ENCODE measurements around the gene GDPD3.
A peak's percentile ranks its signal among the peaks of the same experiment; 100 is the strongest.

The GDPD3 gene

DNA sequence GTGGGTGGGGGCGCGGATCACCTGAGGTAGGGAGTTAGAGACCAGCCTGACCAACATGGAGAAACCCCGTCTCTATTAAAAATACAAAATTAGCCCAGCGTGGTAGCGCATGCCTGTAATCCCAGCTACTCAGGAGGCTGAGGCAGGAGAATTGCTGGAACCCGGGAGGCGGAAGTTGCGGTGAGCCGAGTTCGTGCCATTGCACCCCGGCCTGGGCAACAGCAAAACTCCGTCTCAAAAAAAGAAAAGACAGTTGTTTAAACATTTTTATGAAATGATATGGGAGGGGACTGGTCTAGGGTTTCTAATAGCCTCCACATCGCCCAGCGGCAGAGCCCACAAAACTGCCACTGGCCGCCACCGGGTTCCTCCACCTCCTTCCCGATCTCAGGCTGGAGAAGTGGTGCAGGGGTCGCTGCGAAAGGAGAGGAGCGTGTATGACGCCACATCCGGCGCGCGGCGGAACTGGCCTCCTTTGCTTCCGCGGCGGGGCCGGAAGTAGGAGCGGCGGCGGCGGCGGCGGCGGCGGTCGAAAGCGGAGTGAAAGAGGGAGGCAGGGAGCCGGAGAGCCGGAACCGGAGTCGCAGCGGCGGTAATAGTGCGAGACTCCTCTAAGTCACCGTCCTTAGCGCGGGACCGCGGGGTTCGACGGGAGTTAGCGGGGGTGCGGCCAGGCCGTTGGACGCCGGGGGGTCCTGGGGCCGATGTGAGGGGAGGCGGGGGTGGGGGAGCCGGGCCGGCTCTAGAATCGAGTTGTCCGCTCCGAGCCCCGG, 37.6 kb downstream of the GDPD3 start, which contains the start of gene PPP4C:
Gene PPP4C (plus strand): TSS at position 492 of the 773 bp plus-strand sequence. CDS start 384 bp downstream, outside the sequence.
- peak; percentile 82 to 83 for DNase-seq

DNA sequence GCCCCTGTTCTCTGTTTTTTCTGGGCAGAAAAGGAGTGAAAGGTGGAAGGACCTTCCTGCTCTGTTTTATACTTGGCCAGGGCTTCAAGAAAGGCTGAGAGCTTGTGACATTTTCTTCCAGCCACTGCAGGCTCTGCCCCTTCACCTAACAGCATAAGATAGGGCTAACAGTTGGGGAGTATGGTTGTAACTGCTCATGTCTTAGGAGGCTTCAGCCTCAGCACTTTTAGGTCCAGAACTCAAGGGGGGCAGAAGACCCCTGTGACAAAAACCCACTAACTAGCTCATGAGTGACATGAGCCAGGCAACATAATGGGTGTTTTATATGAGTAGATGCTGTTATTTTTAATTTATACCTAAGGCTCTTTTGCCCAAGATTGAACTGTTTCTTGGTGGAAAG, 42.8 kb downstream of the GDPD3 start:
- DNase-seq = no peak

DNA sequence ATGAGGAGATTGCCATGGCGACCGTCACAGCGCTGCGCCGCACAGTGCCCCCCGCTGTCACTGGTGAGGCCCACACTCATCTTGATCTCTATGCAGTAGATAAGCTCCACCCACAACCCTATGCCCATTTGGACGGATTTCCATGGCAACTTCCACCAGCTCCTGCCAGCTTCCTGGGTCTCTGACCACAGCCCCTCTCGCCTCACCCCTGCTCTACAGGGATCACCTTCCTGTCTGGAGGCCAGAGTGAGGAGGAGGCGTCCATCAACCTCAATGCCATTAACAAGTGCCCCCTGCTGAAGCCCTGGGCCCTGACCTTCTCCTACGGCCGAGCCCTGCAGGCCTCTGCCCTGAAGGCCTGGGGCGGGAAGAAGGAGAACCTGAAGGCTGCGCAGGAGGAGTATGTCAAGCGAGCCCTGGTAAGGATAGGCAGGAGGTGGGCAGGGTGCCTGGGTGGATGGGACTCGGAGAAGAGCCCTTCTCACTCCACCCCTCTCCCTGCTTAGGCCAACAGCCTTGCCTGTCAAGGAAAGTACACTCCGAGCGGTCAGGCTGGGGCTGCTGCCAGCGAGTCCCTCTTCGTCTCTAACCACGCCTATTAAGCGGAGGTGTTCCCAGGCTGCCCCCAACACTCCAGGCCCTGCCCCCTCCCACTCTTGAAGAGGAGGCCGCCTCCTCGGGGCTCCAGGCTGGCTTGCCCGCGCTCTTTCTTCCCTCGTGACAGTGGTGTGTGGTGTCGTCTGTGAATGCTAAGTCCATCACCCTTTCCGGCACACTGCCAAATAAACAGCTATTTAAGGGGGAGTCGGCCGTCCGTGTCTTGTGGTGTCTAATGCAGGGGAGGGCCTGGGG, 43.5 kb downstream of the GDPD3 start:
- no peak for DNase-seq

DNA sequence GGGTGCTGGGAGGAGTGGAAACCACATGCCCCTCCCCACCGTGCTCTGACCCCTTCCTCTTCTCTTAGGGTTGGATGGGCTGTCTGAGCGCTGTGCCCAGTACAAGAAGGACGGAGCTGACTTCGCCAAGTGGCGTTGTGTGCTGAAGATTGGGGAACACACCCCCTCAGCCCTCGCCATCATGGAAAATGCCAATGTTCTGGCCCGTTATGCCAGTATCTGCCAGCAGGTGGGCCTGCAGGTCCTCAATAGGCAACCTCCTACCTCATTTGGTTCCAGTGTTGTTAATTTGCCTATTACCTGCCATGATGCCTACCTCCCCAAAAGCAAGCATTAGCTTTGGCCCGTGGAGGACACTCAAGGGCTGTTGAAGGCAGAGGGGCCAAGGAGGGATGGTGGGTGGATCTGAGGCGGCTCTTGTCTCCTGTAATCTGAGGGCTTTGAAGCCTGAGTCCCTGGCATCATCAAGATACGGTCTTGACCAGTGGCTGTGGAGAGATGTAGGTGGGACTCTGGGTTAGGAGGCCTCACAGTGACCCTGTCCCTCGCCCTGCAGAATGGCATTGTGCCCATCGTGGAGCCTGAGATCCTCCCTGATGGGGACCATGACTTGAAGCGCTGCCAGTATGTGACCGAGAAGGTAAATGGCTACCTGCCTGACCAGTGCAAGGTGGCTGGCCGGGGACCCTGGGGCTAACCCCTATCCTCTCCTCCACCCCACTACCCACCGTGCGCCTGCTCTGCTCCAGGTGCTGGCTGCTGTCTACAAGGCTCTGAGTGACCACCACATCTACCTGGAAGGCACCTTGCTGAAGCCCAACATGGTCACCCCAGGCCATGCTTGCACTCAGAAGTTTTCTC, 44.4 kb downstream of the GDPD3 start:
- peak; percentile 65 to 66 for DNase-seq

DNA sequence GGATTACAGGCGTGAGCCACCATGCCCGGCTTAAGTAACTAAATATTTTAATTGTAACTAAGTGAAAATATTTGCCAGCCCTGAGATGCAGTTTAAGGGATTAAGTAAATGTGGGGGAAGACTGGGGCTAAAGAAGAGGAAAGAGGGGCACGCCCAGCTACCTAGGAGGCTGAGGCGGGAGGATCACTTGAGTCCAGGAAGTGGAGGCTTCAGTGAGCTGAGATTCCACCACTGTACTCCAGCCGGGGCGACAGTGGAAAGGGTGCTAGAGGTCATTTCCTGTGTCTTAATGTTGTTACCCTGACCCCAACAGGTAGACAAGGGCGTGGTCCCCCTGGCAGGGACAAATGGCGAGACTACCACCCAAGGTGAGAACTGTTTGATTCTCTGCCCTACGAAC, 45.0 kb downstream of the GDPD3 start:
- no peak for DNase-seq

DNA sequence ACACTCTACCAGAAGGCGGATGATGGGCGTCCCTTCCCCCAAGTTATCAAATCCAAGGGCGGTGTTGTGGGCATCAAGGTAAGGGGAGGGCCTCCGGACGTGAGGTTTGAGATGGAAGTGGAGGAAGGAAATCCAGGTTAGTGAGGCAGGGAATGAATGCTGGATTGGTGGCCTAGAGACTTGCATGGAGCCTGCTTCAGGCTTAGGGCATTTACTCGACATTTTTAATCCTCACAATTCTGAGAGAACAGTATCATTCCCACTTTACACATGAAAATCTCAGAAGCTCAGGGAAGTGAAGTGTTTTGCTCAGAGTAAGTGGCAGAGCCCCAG, 45.8 kb downstream of the GDPD3 start:
- no peak for DNase-seq

DNA sequence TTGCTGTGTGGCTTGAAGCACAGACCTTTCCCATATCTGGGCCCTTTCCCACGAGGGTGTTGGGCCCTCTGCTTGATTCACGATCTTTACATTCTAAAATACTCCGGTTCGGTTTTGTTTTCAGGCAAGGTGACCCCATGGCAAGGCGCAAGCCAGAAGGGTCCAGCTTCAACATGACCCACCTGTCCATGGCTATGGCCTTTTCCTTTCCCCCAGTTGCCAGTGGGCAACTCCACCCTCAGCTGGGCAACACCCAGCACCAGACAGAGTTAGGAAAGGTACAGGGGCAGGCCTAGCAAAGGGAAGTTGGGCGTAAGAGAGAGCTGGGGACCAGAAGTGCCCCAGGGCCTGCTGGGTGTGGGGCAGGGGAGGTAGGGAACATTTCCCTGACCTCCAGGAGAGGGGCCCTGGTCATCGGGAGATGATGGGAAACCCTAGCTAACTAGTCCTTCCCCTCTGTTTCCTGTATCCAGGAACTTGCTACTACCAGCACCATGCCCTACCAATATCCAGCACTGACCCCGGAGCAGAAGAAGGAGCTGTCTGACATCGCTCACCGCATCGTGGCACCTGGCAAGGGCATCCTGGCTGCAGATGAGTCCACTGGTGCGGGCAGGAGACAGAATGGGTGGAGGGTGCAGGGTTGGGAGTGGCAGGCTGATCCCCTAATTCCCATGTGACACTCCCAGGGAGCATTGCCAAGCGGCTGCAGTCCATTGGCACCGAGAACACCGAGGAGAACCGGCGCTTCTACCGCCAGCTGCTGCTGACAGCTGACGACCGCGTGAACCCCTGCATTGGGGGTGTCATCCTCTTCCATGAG, 46.4 kb downstream of the GDPD3 start:
- DNase-seq = no peak

DNA sequence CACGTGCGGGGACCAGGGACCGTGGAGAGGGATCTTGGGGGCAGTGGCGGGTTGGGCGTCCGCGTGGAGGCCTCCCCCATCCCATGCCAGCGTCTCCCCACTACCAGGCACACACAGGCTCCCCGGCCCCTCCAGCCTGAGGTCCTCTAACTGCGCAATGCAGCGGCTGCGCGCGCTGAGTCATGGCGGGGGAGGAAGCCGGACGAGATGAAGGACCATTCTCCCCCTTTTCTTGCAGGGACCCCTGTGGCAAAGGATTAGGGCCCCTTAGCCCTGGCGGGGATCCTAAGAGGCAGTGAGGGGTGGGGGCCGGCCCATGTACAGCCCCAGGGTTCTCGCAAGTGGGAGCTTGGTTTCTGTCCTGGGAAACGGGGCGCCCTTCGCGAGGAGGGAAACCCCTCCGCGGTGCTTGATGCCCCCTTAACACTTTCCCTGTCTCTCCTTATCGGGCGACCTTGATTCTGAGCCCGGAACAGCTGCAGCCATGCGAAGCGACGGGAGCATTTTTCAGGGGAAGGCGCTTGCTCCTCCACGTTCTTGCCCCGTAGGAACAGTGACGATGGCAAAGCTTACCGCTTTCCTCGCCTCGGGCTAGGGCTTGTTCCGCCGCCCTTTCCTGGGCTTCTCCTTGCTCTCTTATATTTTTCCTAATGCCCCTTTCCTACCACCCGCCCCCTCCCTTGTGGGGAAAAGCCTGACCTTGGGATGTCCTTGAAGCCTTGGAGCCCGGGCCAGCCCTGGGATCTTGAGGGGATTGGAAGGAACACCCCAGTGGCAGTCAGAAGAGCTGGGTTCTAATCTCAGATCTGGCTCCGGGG, 47.2 kb downstream of the GDPD3 start:
- peak in 1 of 2 experiments; percentile 34 for DNase-seq

DNA sequence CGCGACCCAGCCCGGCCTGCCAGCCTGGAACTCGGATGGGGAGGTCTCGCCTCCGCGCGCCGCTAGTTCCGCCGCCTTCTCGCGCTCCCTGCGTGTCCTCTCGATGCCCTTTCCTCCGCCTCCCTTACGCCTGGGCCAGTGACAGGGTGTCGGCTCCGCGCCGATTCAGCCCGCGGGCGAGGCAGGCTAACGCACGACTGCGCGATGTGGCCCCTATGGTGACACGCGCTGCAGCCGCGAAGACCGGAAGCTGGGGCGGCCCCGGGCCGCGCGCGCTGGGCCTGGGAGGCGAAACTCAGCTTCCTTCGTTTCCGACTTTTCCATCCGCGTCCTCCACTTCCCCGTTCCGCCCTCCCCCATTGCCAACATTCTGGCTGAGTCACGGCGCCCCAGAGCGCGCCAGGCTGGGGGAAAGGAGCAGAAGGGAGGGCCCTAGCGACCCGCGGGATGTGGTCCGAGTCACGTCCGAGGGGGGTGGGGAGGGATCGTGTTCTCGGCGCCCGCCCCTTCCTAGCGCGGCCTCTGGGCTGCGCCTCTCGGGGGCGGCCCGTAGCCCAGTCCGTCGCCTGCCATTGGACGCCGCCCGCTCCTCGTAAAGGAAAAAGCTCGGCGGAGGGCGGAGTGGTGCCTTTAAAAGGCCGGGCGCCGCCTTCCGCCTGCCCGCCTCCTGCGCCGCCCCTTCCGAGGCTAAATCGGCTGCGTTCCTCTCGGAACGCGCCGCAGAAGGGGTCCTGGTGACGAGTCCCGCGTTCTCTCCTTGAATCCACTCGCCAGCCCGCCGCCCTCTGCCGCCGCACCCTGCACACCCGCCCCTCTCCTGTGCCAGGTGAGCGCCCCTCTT, 48.0 kb downstream of the GDPD3 start, which contains the start of gene ALDOA:
Gene ALDOA (plus strand): TSS at position 659 of the 841 bp plus-strand sequence. CDS start 1,138 bp downstream, outside the sequence.
- peak; percentile 92 to 94 for DNase-seq

DNA sequence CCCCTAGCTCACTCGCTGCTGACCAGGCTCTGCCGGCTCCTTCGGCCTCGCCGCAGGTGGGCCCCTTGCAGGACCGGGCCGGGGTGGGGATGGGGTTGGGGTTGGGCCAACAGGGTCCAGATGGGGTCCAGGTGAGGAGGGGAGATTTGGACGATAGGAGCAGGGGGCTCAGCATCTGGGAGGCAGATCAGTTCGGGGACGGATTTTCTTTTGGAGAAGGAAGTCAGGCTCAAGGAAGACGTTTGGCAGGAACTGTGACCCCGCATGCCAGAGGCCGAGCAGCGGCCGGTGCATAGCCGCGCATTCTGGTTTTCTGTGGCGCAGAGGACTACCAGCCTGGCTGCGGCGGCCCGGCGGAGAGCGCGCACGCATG, 48.6 kb downstream of the GDPD3 start:
- DNase-seq = no peak

DNA sequence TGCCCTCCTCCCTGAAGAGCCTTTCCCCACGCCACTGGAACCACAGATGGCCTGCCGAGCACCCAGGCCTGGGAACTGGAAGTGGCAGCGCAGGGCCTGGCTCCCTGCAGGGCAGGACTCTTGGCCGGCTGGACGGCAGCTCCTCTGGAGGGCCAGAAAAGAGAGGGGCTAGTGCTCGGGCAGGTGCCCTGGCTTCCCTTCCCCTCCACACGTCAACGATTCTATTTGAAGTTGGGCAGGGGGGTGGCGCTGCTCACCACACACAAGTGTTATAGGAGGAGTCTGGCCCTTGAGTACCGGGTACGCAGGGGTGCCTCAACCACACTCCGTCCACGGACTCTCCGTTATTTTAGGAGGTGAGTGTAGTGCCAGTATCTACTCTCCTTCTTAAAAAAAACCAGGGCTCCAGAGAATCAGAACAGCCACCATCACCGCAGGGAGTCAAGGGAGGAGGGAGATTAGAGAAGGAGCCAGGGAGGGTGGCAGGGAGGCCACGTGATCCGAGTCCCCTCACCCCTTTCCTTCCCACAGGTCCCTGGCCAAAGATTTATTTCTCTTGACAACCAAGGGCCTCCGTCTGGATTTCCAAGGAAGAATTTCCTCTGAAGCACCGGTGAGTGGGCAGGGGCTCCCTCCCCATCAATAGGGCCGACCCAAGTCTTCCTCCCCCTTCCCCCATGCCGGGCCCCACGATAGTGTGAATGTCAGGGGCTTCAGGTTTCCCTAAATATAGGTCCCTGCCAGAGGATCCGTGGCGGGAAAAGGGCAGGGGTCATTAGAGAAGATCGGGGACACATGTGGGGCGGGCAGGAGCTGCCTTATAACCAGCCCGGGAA, 49.2 kb downstream of the GDPD3 start:
- DNase-seq = peak; percentile 61 to 69

DNA sequence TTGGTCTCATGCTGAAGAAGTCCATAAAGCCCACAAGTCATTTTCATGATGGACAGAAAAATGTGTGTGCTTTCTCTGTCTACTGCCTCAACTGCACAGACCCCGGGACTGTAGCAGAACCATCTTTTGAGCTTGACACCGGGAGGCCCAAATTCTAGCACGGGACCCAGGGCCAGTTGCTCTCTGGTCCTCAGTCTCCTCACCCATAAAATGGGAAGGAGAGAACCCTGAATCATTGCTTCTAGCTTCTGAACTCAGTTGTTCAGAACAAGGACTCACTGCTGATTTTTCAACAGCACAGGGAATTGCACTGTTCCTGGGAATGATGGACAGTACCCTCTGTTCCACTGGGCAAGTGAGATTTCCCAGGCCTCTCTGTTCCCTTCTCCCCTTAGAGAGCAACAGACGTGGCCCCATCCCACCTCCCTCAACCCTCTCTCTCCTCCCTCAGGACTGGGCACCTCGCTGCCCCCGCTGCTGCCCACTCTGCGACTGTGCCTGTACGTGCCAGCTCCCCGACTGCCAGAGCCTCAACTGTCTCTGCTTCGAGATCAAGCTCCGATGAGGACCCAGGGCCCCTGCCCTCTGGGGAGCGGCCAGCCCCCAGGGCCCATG, 50.0 kb downstream of the GDPD3 start:
- no peak for DNase-seq

DNA sequence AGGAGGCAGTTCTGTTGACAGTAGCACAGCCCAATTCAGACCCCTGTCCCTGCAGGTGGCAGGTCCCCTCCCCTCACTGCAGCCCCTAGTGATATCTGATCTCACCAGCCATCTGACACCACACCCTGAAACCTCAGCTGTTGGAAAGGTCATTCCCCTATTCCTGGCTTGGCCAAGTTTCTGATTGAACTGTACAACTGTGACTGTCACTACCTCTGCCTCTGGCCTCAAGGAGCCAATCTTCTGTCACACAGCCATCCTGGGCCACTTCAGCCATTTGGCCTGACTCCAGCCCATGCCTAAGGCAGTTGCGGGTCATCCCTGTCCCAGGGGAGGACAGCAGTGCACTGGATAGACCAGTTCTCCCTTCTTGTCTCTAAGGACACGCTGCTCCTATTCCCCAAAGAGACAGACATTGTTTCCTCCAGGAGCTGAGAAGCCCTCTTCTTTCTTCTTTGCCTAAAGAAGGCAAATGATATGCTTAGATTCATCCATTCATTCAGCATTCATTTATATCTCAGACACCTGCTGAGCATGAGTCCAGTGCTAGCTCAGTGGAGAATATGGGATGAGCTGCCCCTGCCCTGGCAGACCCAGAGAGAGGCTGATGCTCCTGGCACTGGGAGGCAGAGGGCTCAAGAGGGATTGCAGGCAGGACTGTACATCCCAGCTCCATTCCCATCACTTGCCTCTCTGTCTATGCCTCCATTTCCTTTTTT, 52.3 kb downstream of the GDPD3 start:
- no peak for DNase-seq

DNA sequence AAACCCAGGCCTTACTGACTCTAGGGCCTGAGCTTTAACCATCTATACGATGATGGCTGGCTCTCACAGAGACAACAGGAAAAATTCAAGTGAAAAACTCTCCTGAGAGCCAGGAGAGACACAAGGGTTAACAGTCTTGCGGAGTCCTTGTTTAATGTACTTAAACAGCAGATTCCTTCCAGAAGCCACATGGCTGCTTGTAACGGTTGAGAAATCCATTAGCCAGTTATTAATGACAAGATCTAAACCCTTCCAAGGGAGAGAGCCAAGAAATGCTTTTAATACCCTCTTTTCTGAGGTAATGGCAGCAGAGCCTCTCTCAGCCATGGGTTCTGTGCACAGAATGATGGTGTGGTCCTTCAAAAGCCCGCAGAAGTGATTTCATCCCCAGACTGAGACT, 53.0 kb downstream of the GDPD3 start:
- no peak for DNase-seq

DNA sequence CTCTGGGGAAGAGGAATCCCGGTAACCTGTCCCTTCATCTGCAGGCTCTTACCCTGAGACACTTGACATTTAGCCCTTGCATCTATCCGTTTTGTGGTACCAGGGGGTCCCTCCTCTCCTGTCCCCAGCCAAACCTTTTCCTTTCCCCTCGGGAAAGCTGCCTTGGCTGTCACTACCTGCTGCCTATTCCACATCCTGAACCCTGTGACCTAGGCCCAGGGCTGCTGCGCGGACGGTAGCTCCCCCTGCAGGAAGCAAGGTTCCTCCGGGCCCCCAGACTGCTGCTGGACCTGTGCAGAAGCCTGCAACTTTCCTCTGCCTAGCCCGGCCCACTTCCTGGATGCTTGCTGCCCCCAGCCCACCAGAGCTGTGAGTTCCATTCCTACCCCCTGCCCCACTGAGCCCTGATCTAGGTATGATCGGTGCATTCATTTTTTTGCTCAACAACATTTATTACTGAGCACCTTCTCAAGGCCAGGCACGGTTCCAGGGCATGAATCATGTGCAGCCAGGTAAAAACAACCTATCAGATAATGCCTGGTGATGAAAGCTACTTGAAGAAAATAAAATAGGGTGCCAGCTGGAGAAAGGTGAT, 58.3 kb downstream of the GDPD3 start:
- DNase-seq = peak; percentile 34 to 36

Data from activated CD4-positive, alpha-beta T cell treated with anti-CD3 and anti-CD28 coated beads, Interleukin-2, amount 50 U/mL, for 4 hours (primary cell).